Endodermal cell (in vitro differentiated cells): ENCODE results near the gene PTBP1. TPM values are rescaled to one million over a fixed set of nuclear protein-coding genes. Genes with fewer than 3 reads are reported as not detected.
A peak's percentile ranks its signal among the peaks of the same experiment; 100 is the strongest.

Experiments
- DNase-seq: peaks from one replicate; pipeline ENCODE4 v3.0.0-alpha.2; 2017
- H3K27ac ChIP-seq: 2 replicates; pipeline ENCODE4 v1.5.1; 2013; ENCODE audit warnings: mild to moderate bottlenecking, low read depth, low read length, moderate library complexity
- H3K27me3 ChIP-seq: 2 replicates; pipeline ENCODE4 v1.6.1; 2013; ENCODE audit warnings: mild to moderate bottlenecking, low read length, moderate library complexity; ENCODE audit not compliant: insufficient read depth, control insufficient read depth, poor library complexity, severe bottlenecking
- H3K36me3 ChIP-seq: 2 replicates; pipeline ENCODE4 v1.7.0; 2013; ENCODE audit warnings: mild to moderate bottlenecking, low read length, moderate library complexity; ENCODE audit not compliant: control insufficient read depth, insufficient read depth
- H3K4me1 ChIP-seq: one replicate; pipeline ENCODE4 v1.7.0; 2013; ENCODE audit warnings: low read length; ENCODE audit not compliant: control insufficient read depth, insufficient read depth
- H3K4me3 ChIP-seq: 2 replicates; pipeline ENCODE4 v1.5.1; 2013; ENCODE audit warnings: mild to moderate bottlenecking, low read length, moderate library complexity
- H3K9ac ChIP-seq: 2 replicates; pipeline ENCODE4 v1.6.1; 2013; ENCODE audit warnings: mild to moderate bottlenecking, low read length, moderate library complexity; ENCODE audit not compliant: poor library complexity, severe bottlenecking; ENCODE audit errors: extremely low read depth
- H3K9me3 ChIP-seq: 2 replicates; pipeline ENCODE4 v1.6.1; 2013; ENCODE audit warnings: mild to moderate bottlenecking, low read length, moderate library complexity; ENCODE audit not compliant: control insufficient read depth
- H3K27ac Mint-ChIP-seq: 2 replicates; pipeline ENCODE4 v1.8.0; 2020; ENCODE audit warnings: mixed read lengths
- H3K27me3 Mint-ChIP-seq: 2 replicates; pipeline ENCODE4 v1.8.0; 2021; ENCODE audit warnings: mild to moderate bottlenecking, mixed read lengths; ENCODE audit not compliant: insufficient read depth
- H3K36me3 Mint-ChIP-seq: 2 replicates; pipeline ENCODE4 v1.8.0; 2020; ENCODE audit warnings: low read depth, mixed read lengths
- H3K4me1 Mint-ChIP-seq: 2 replicates; pipeline ENCODE4 v1.8.0; 2020; ENCODE audit warnings: mixed read lengths
- H3K4me3 Mint-ChIP-seq: 2 replicates; pipeline ENCODE4 v1.8.0; 2020; ENCODE audit warnings: mild to moderate bottlenecking, moderate library complexity, mixed read lengths
- H3K9me3 Mint-ChIP-seq: 2 replicates; pipeline ENCODE4 v1.8.0; 2020; ENCODE audit warnings: mild to moderate bottlenecking, mixed read lengths
- CTCF ChIP-seq: fragments of 200-600 bp; sonication (generic); conservative IDR thresholded peaks from 2 replicates; pipeline ENCODE4 v1.5.0; 2021; ENCODE audit warnings: antibody characterized with exemption, mild to moderate bottlenecking
- WGBS, 2 experiments: methylation state at CpG; one replicate each; pipeline versions ENCODE4 v1.1.5 to v1.1.7; 2013; ENCODE audit warnings: missing lambda C conversion rate in 2 of 2, mixed read lengths in 1 of 2; ENCODE audit not compliant: insufficient coverage in 1 of 2, insufficient read length in 1 of 2; 5-methylcytosine and 5-hydroxymethylcytosine counted together
- total RNA-seq, 2 donors: library from RNA; stranded (reverse); fragmentation: NEBNext Ultra II Directional in 1 of 2; extraction: Animal tissue kit (Norgen Biotek cat#: 25700) in 1 of 2; gene quantifications; 2 replicates in 1 of 2; 3 replicates in 1 of 2; pipeline ENCODE4 v1.2.1, GENCODE V29; 2021

PTBP1 gene
- total RNA-seq, 2 donors from 2014 or later, result 647 to 694 TPM

DNA sequence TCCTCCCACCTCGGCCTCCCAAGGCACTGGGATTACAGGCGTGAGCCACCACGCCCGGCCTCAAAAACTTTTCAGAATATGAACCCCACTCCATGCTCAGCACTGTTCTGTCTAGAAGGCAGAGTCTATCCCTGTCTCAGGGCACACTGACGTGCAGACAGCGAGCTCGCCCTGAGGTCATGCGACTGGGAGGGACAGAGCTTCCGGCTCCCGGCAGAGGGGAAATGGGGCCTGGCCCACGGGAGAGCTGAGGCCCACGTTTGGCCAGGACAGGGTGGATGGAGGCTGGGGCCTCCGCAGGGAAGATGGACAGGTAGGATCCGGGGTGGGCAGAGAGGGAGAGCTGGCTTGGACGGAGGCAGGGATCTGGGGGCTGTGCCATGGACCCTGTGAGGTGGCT lies 27.6 kb downstream of the PTBP1 start:
- H3K27ac Mint-ChIP-seq, result no peak overlapping the region
- H3K27ac ChIP-seq, result no peak overlapping the region
- H3K27me3 ChIP-seq, result no peaks in the 10 kb centered on the region
- no peak overlapping the region for H3K4me3 Mint-ChIP-seq
- no peaks in the 10 kb centered on the region for H3K36me3 ChIP-seq
- no peak overlapping the region for H3K4me3 ChIP-seq
- WGBS, 2 experiments, result 84 to 92% methylated on average over 7 to 15 of the region's 15 CpGs
- H3K27me3 Mint-ChIP-seq, result no peaks in the 10 kb centered on the region
- TF ChIP-seq CTCF, result no peak
- H3K9me3 Mint-ChIP-seq, result no peaks in the 10 kb centered on the region
- H3K9ac ChIP-seq, result no peak overlapping the region
- peaks cover 3% of the 10 kb centered on the region for H3K4me1 Mint-ChIP-seq
- no peaks in the 10 kb centered on the region for H3K9me3 ChIP-seq
- no peaks in the 10 kb centered on the region for H3K4me1 ChIP-seq
- H3K36me3 Mint-ChIP-seq, result no peaks in the 10 kb centered on the region
- peak; percentile 38 for DNase-seq

- Histone ChIP-seq H3K27ac (no peak overlapping the region), H3K27me3 (no peaks in the 10 kb centered on the region), H3K9me3 (no peaks in the 10 kb centered on the region), H3K36me3 (no peaks in the 10 kb centered on the region), H3K9ac (no peak overlapping the region), H3K4me1 (no peaks in the 10 kb centered on the region), H3K4me3 (no peak overlapping the region)
- Mint-ChIP-seq H3K27ac (no peak overlapping the region), H3K9me3 (no peaks in the 10 kb centered on the region), H3K4me1 (peaks cover 3% of the 10 kb centered on the region), H3K36me3 (no peaks in the 10 kb centered on the region), H3K27me3 (no peaks in the 10 kb centered on the region), H3K4me3 (no peak overlapping the region)
- no peak for TF ChIP-seq CTCF
- no peak for DNase-seq
- WGBS, 2 experiments, result 91 to 93% methylated on average over 14 to 17 of the region's 19 CpGs
Measured at GRCh38 chr19:825897-826644, 28.8 kb downstream of the PTBP1 start.

DNA sequence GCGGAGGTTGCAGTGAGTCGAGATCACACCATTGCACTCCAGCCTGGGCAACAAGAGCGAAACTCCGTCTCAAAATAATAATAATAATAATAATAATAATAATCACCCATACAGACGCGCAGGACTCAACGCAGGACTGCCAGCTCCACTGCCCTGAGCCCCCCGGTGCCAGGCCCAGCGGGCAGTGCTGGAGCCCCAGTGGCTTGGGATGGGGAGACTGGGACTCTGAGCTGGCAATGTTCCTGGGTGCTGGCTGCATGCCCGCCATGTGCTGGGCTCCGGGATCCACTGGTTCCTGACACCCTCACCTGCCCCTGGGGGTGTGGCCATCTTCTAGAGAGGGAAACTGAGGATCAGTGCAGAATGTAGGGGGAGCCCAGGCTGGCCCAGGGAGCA lies 30.1 kb downstream of the PTBP1 start:
- TF ChIP-seq CTCF, result no peak
- no peaks in the 10 kb centered on the region for H3K36me3 Mint-ChIP-seq
- no peak overlapping the region for H3K4me3 Mint-ChIP-seq
- no peak overlapping the region for H3K9ac ChIP-seq
- H3K9me3 ChIP-seq, result no peaks in the 10 kb centered on the region
- H3K27ac Mint-ChIP-seq, result no peak overlapping the region
- H3K4me3 ChIP-seq, result no peak overlapping the region
- no peaks in the 10 kb centered on the region for H3K9me3 Mint-ChIP-seq
- DNase-seq, result no peak
- no peaks in the 10 kb centered on the region for H3K36me3 ChIP-seq
- 86 to 95% methylated on average over 1 to 8 of the region's 11 CpGs for WGBS, 2 experiments
- no peaks in the 10 kb centered on the region for H3K4me1 ChIP-seq
- no peaks in the 10 kb centered on the region for H3K27me3 ChIP-seq
- no peaks in the 10 kb centered on the region for H3K27me3 Mint-ChIP-seq
- peaks cover 3% of the 10 kb centered on the region for H3K4me1 Mint-ChIP-seq
- H3K27ac ChIP-seq, result no peak overlapping the region
